Naive thymus-derived CD4-positive, alpha-beta T cell (primary cell): ENCODE measurements around the gene COL11A1. TPM values are rescaled to one million over a fixed set of nuclear protein-coding genes. Genes with fewer than 3 reads are reported as not detected.

Experiments
- ATAC-seq: fragments of 150-1000 bp; cut with Tn5 transposase; 2 replicates; pipeline ENCODE4 v1.10.0; 2021; ENCODE audit warnings: mild to moderate bottlenecking, moderate library complexity
- CTCF ChIA-PET: fragments of 350-600 bp; sonication (Branson Sonifier 250); formaldehyde crosslinking; loops from one replicate; lab custom pipeline; 2021; ENCODE audit warnings: antibody characterized with exemption; lab: Charles Lee
- POLR2A ChIA-PET: fragments of 350-600 bp; sonication (Branson Sonifier 250); formaldehyde crosslinking; loops from one replicate; lab custom pipeline; 2021; ENCODE audit warnings: antibody characterized with exemption, inconsistent platforms; lab: Charles Lee
- DNase-seq, 9 donors: peaks; one replicate each; pipeline versions ENCODE4 v3.0.0 to v3.0.0-alpha.2; 2020 to 2022; ENCODE audit warnings: mixed read lengths in 1 of 9
- H3K27ac ChIP-seq: one replicate; pipeline ENCODE4 v1.7.0; 2013; ENCODE audit warnings: mild to moderate bottlenecking, low read depth, low read length, moderate library complexity
- H3K27me3 ChIP-seq, 2 donors: one replicate each; pipeline ENCODE4 v1.7.0; 2013; ENCODE audit warnings: low read length in 2 of 2, mild to moderate bottlenecking in 2 of 2, moderate library complexity in 2 of 2; ENCODE audit not compliant: control insufficient read depth in 2 of 2, insufficient read depth in 2 of 2
- H3K36me3 ChIP-seq, 3 experiments: 1 replicate in 2 of 3; 2 replicates in 1 of 3; pipeline ENCODE4 v1.7.0; 2013; ENCODE audit warnings: low read length in 3 of 3, mild to moderate bottlenecking in 3 of 3, moderate library complexity in 1 of 3; ENCODE audit not compliant: insufficient read depth in 3 of 3, control insufficient read depth in 2 of 3
- H3K4me1 ChIP-seq, 2 donors: one replicate each; pipeline ENCODE4 v1.7.0; 2013; ENCODE audit warnings: low read length in 2 of 2, mild to moderate bottlenecking in 2 of 2, moderate library complexity in 1 of 2; ENCODE audit not compliant: control insufficient read depth in 2 of 2, insufficient read depth in 2 of 2
- H3K4me3 ChIP-seq: 2 replicates; pipeline ENCODE4 v1.7.0; 2013; ENCODE audit warnings: mild to moderate bottlenecking, low read length
- H3K9me3 ChIP-seq, 3 experiments: 1 replicate in 2 of 3; 2 replicates in 1 of 3; pipeline ENCODE4 v1.7.0; 2013; ENCODE audit warnings: low read length in 3 of 3; ENCODE audit not compliant: control insufficient read depth in 2 of 3
- H3K27ac Mint-ChIP-seq, 9 donors: one replicate each; pipeline ENCODE4 v1.8.0; 2020 to 2022; ENCODE audit warnings: mixed read lengths in 9 of 9, mild to moderate bottlenecking in 8 of 9, moderate library complexity in 5 of 9, inconsistent platforms in 2 of 9
- H3K27me3 Mint-ChIP-seq, 5 donors: one replicate each; pipeline ENCODE4 v1.8.0; 2021 to 2022; ENCODE audit warnings: mixed read lengths in 5 of 5, mild to moderate bottlenecking in 1 of 5
- H3K36me3 Mint-ChIP-seq, 5 donors: one replicate each; pipeline ENCODE4 v1.8.0; 2020 to 2022; ENCODE audit warnings: mixed read lengths in 5 of 5, mild to moderate bottlenecking in 3 of 5, inconsistent platforms in 1 of 5
- H3K4me1 Mint-ChIP-seq, 7 donors: one replicate each; pipeline ENCODE4 v1.8.0; 2020 to 2022; ENCODE audit warnings: mixed read lengths in 7 of 7, mild to moderate bottlenecking in 3 of 7, inconsistent platforms in 1 of 7
- H3K4me3 Mint-ChIP-seq, 10 donors: one replicate each; pipeline ENCODE4 v1.8.0; 2020 to 2022; ENCODE audit warnings: mild to moderate bottlenecking in 10 of 10, mixed read lengths in 10 of 10, moderate library complexity in 6 of 10, inconsistent platforms in 2 of 10
- H3K9me3 Mint-ChIP-seq, 11 donors: one replicate each; pipeline ENCODE4 v1.8.0; 2020 to 2022; ENCODE audit warnings: mixed read lengths in 11 of 11, mild to moderate bottlenecking in 4 of 11, inconsistent platforms in 1 of 11, moderate library complexity in 1 of 11
- intact Hi-C, 2 donors: fragments of 100-400 bp; cut with micrococcal nuclease; formaldehyde crosslinking; loops; one replicate each; pipeline ENCODE4 v1.15.1; 2023
- polyA plus RNA-seq, 2 donors: library from polyadenylated mRNA; unstranded; fragments of 300-500 nt; fragmentation: Illumina TruSeq; gene quantifications; one replicate each; pipeline ENCODE4 v1.2.3, GENCODE V29; 2021
- total RNA-seq, 6 experiments: library from RNA in 5 of 6; stranded (reverse) in 5 of 6; gene quantifications; 1 replicate in 5 of 6; 2 replicates in 1 of 6; pipeline ENCODE4 v1.2.3 and lab custom pipeline; 2021 to 2026

COL11A1 gene
- not detected for total RNA-seq
- polyA plus RNA-seq, result not detected
- total RNA-seq (lab: John Stamatoyannopoulos, UW), result 0.40 reads per million

DNA sequence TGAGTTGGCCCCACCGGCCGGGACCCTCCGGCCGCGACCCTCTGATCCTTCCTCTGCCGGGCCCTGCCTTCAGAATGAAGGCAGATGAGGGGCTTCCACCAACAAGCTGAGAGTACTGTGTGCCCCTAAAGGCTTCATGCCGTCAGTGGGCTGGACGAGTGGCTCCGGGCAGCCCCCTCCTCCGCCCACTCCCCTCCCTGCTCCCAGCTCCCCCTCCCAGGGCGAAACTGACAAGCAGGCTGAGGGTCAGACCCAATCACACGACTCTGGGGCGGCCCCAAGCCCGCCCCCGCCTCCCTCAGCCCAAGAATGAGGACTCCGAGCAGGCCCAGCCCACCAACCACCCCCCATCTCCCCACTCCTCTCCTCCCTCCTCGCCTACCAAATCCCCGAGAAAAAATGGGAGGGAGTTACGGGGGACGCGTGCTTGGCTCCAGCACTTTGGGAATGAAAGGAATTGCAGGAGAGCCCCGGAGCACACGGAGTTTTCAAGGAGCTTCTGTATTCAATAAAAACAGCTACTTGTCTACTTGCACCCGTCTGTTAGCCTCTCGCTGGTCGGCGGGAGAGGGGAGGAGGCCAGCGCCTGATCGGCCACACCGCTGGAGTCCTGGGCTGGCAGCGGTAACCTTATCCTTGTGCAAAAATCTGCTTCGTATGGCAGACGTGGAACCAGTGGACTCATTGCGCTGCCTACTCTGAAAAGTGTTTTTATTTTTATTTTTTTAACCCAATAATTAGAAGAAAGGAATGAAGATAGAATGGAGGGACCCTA lies at the start of gene COL11A1:
COL11A1 (minus strand) TSS at position 147 of the 775 bp plus-strand sequence. CDS start 344 bp downstream, outside the sequence.
- ATAC-seq (no peak), DNase-seq (no peak)
- Histone ChIP-seq H3K27ac (no peak within 1 kb of the TSS), H3K4me3 (no peak within 1 kb of the TSS), H3K9me3 (no peaks in the 10 kb centered on the region), H3K4me1 (no peaks in the 10 kb centered on the region), H3K27me3 (no peaks in the 10 kb centered on the region), H3K36me3 (no peaks in the 10 kb centered on the region)
- intact Hi-C loops, result loop anchor here in 1 of 2 donors (5.0 kb wide), 1 partner anchor 354 kb away; no protein-coding TSS in a partner anchor
- Mint-ChIP-seq H3K27me3 (peaks cover 26 to 36% (median 31%) of the 10 kb centered on the region in 5 donors), H3K4me3 (peak within 1 kb of the TSS in 3 of 10 donors; percentile 21 to 53 (median 38)), H3K4me1 (peaks cover 0 to 15% (median 7%) of the 10 kb centered on the region in 7 donors), H3K9me3 (peaks cover 0 to 6% (median 0%) of the 10 kb centered on the region in 11 donors), H3K27ac (no peak within 1 kb of the TSS), H3K36me3 (peaks cover 0 to 8% (median 0%) of the 10 kb centered on the region in 5 donors)
- ChIA-PET POLR2A (interaction anchor here (0.5 kb wide), 1 partner anchor 22 kb away, joined by 3 read pairs; no protein-coding TSS in a partner anchor), CTCF (no interaction called here)

DNA sequence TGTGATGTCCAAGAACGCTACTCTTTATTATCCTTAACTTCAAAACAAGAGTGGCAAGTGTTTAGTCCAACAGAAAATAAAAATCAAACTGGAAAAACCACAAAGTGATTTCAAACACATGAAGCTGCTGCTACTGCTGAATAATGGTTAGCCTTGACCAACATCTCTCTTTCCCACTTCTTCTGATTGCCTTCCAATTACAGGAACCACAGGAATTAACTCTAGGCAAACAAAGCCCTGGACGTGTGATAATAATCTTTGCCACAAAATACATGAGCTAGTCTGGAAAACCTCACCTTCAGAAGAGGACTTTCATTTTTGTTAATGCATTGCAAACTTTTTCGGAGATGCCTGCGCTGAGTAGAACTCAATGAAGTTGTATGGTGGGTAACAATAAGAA lies 48.6 kb upstream of the COL11A1 start:
- no peaks in the 10 kb centered on the region for H3K4me1 ChIP-seq
- no peak for DNase-seq
- Mint-ChIP-seq H3K4me1 (no peaks in the 10 kb centered on the region), H3K27me3 (no peaks in the 10 kb centered on the region), H3K9me3 (peaks cover 0 to 10% (median 0%) of the 10 kb centered on the region in 11 donors), H3K27ac (no peak overlapping the region), H3K4me3 (no peak overlapping the region), H3K36me3 (no peaks in the 10 kb centered on the region)
- intact Hi-C loops, result loop anchor here in 1 of 2 donors (1.0 kb wide), 1 partner anchor 14 kb away; no protein-coding TSS in a partner anchor
- H3K36me3 ChIP-seq, result no peaks in the 10 kb centered on the region
- CTCF ChIA-PET, result no interaction called here
- H3K27me3 ChIP-seq, result no peaks in the 10 kb centered on the region
- no peaks in the 10 kb centered on the region for H3K9me3 ChIP-seq
- no peak overlapping the region for H3K4me3 ChIP-seq
- POLR2A ChIA-PET, result no interaction called here
- H3K27ac ChIP-seq, result no peak overlapping the region
- no peak for ATAC-seq

DNA sequence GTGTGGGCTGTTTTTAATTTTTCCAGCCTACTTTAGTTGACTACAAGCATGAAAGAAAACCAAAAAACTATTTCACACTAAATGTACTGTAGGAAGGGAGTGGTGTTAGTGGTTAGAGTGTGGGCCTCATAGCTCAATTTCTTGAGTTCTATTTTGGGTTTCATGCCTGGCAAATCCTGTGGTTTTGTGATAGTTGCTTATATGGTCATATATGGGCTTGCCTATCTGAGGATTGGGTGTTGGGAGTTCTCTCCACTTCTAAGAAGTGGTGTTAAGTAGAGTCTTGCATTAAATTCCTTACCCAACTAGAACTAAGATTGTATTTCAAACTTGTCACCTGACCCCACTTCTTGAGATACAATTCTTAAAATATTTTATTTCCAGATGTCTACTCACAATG lies 37.8 kb upstream of the COL11A1 start:
- Histone ChIP-seq H3K4me1 (no peaks in the 10 kb centered on the region), H3K9me3 (no peaks in the 10 kb centered on the region), H3K27me3 (no peaks in the 10 kb centered on the region), H3K4me3 (no peak overlapping the region), H3K36me3 (no peaks in the 10 kb centered on the region), H3K27ac (no peak overlapping the region)
- no peaks in the 10 kb centered on the region for H3K36me3 Mint-ChIP-seq
- POLR2A ChIA-PET, result no interaction called here
- peaks cover 0 to 9% (median 1%) of the 10 kb centered on the region in 11 donors for H3K9me3 Mint-ChIP-seq
- CTCF ChIA-PET, result no interaction called here
- H3K4me1 Mint-ChIP-seq, result no peaks in the 10 kb centered on the region
- intact Hi-C loops, result no loop called here
- H3K4me3 Mint-ChIP-seq, result no peak overlapping the region
- no peak for DNase-seq
- ATAC-seq, result no peak
- H3K27ac Mint-ChIP-seq, result no peak overlapping the region
- no peaks in the 10 kb centered on the region for H3K27me3 Mint-ChIP-seq

DNA sequence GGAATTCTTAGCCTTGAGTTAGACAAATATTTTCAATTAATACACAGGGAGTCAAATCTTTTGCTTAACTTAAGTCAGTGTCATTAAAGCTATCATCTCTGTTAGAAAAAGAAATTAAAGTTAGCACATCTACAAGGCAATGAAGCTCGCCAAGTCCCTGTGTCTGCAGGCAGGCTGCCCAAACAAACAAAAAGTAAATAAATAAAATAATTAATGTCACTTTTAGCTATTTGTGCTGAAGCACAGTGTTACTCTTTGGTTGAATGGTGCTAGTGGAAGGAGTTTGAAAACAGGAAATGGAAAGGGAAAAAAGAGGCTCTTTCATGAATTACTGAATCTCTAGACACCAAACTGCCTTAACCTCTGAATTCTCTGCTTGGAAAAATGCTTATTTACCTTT lies 37.1 kb upstream of the COL11A1 start:
- Histone ChIP-seq H3K4me1 (no peaks in the 10 kb centered on the region), H3K27ac (no peak overlapping the region), H3K27me3 (no peaks in the 10 kb centered on the region), H3K36me3 (no peaks in the 10 kb centered on the region), H3K9me3 (no peaks in the 10 kb centered on the region), H3K4me3 (no peak overlapping the region)
- DNase-seq (no peak), ATAC-seq (no peak)
- Mint-ChIP-seq H3K4me1 (no peaks in the 10 kb centered on the region), H3K27me3 (no peaks in the 10 kb centered on the region), H3K9me3 (peaks cover 0 to 9% (median 2%) of the 10 kb centered on the region in 11 donors), H3K36me3 (no peaks in the 10 kb centered on the region), H3K4me3 (no peak overlapping the region), H3K27ac (no peak overlapping the region)
- ChIA-PET CTCF (no interaction called here), POLR2A (no interaction called here)
- intact Hi-C loops, result no loop called here

DNA sequence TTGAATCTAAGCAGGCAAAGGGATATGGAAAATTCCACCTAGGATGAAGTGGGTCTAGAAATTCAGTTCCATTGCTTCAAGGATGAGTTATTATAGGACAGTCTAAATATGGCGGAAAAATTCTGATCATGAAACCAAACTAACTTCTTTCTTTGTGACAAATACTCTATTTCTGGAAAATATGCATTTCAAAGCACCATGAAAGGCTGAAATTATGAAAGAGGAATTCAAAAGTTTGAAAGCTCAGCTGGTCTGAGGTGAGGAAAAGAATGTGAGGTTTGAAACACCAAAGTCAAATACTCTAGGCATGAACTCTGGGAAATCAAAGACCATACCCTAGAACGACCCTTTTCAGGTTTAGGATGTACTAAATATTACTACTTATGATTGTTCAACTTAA lies 36.4 kb upstream of the COL11A1 start:
- ATAC-seq, result no peak
- intact Hi-C loops, result no loop called here
- H3K36me3 Mint-ChIP-seq, result no peaks in the 10 kb centered on the region

DNA sequence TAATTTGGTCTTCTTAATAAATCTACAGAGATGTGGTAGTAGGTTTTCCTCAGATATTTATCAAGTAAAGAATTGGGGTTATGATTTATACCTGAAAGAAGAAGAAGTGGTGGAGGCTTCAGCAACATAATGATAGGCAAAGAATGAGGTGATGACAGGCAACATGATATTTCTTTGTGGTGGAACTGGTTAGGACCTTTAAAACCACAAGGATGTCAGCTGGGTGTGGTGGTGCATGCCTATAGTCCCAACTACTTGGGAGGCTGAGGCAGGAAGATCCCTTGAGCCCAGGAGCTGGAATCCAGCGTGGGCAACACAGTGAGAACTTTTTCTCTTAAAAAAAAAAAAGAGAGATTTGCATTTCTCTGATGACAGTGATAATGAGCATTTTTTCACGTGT lies 34.1 kb upstream of the COL11A1 start:
- Histone ChIP-seq H3K4me1 (no peaks in the 10 kb centered on the region), H3K4me3 (no peak overlapping the region), H3K27ac (no peak overlapping the region), H3K36me3 (no peaks in the 10 kb centered on the region), H3K9me3 (no peaks in the 10 kb centered on the region), H3K27me3 (no peaks in the 10 kb centered on the region)
- ATAC-seq, result no peak
- peaks cover 0 to 17% (median 3%) of the 10 kb centered on the region in 11 donors for H3K9me3 Mint-ChIP-seq
- intact Hi-C loops, result no loop called here
- H3K4me1 Mint-ChIP-seq, result no peaks in the 10 kb centered on the region
- H3K27ac Mint-ChIP-seq, result no peak overlapping the region
- no peak for DNase-seq
- H3K27me3 Mint-ChIP-seq, result peaks cover 0 to 6% (median 0%) of the 10 kb centered on the region in 5 donors
- POLR2A ChIA-PET, result no interaction called here
- CTCF ChIA-PET, result no interaction called here
- H3K4me3 Mint-ChIP-seq, result no peak overlapping the region
- no peaks in the 10 kb centered on the region for H3K36me3 Mint-ChIP-seq

More for the DNA sequence above, 36.4 kb upstream of the COL11A1 start:
- H3K9me3 ChIP-seq, result no peaks in the 10 kb centered on the region
- CTCF ChIA-PET, result no interaction called here
- no peak for DNase-seq
- no peaks in the 10 kb centered on the region for H3K27me3 Mint-ChIP-seq
- no peak overlapping the region for H3K4me3 Mint-ChIP-seq
- H3K4me3 ChIP-seq, result no peak overlapping the region
- no peaks in the 10 kb centered on the region for H3K4me1 Mint-ChIP-seq
- no peaks in the 10 kb centered on the region for H3K27me3 ChIP-seq
- no peak overlapping the region for H3K27ac Mint-ChIP-seq
- no peaks in the 10 kb centered on the region for H3K4me1 ChIP-seq
- POLR2A ChIA-PET, result no interaction called here
- peaks cover 0 to 9% (median 2%) of the 10 kb centered on the region in 11 donors for H3K9me3 Mint-ChIP-seq
- H3K36me3 ChIP-seq, result no peaks in the 10 kb centered on the region
- no peak overlapping the region for H3K27ac ChIP-seq

DNA sequence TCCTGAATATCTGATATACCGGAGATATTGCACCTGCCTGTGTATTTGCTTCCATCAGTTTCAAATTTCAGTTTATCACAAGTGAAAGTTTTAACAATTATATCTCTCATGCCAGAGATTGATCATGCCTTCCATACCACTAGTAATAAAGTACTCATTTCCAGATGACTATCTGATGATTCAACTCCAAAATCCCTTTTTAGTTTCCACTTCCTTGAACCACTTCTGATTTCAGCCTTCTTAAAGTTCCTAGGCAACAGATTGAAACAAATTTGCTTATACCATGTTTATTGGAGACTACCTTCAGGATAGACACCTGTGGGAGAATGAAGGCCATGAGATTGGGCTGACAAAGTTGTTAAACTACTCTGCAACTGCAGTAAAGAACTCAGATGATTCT lies 21.5 kb upstream of the COL11A1 start:
- H3K36me3 Mint-ChIP-seq, result no peaks in the 10 kb centered on the region
- H3K9me3 ChIP-seq, result no peaks in the 10 kb centered on the region
- H3K4me1 Mint-ChIP-seq, result no peaks in the 10 kb centered on the region
- H3K4me3 ChIP-seq, result no peak overlapping the region
- H3K9me3 Mint-ChIP-seq, result peaks cover 0 to 8% (median 2%) of the 10 kb centered on the region in 11 donors
- H3K36me3 ChIP-seq, result no peaks in the 10 kb centered on the region
- no peak overlapping the region for H3K4me3 Mint-ChIP-seq
- no peak overlapping the region for H3K27ac ChIP-seq
- H3K4me1 ChIP-seq, result no peaks in the 10 kb centered on the region
- POLR2A ChIA-PET, result no interaction called here
- CTCF ChIA-PET, result no interaction called here
- ATAC-seq, result no peak
- intact Hi-C loops, result no loop called here
- DNase-seq, result no peak
- H3K27me3 ChIP-seq, result no peaks in the 10 kb centered on the region
- no peaks in the 10 kb centered on the region for H3K27me3 Mint-ChIP-seq
- H3K27ac Mint-ChIP-seq, result no peak overlapping the region
